ENCODE data around the gene FPR2. TPM values are rescaled to one million over a fixed set of nuclear protein-coding genes. Genes with fewer than 3 reads are reported as not detected.
"Not testable (repeated sequence)": the region's sequence is repeated elsewhere in the genome, so short reads cannot be mapped to it uniquely, and the experiment has no call there.

Gene FPR2
- total and polyA plus RNA-seq, 2 of the 13 experiments (the other 11 are each of a cell fraction or from before 2014, with no cell fraction given), result not detected

DNA sequence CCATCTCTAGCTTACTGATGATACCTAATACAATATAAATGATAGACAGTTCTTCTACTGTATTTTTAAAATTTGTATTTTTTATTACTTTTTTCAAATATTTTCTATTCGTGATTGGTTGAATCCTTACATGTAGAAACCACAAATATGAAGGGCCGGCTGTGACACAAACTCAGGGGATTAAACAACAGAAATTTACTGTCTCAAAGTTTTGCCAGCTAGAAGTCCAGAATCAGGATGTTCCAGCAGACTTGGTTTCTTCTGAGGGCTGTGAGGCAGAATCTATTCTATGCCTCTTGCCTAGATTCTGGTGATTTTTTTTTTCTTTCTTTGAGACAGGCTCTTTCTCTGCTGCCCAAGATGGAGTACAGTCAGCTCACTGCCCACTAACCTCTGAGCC is 23.1 kb upstream of the FPR2 start:
- in situ Hi-C loops (cut with HindIII; ENCODE audit: extremely low pct_ligation_motif_present, low pct_unique_long_range_greater_than_20kb), result no loop called here
- ChIA-PET CTCF (ENCODE audit: low intra/inter-chr PET ratio, low total read pairs) (no interaction called here), POLR2A (no interaction called here)
- no TSS peak for BruUV-seq (replicated peaks)
- no peak overlapping the region for H3K9ac ChIP-seq (ENCODE audit: insufficient read depth, low read depth, low read length)
- H2AFZ ChIP-seq (ENCODE audit: low read length), result no peak overlapping the region
- no peaks in the 10 kb centered on the region for H3K4me1 ChIP-seq (ENCODE audit: insufficient read depth, low read length)
- peaks cover 0 to 4% of the 10 kb centered on the region in 2 experiments; a peak in 2 of 5 replicates for H3K27me3 ChIP-seq (ENCODE audit: control insufficient read depth in 1 of 2, insufficient read depth in 2 of 2, low read length in 2 of 2)
- no peaks in the 10 kb centered on the region for H3K9me3 ChIP-seq (ENCODE audit: low read length)
- ATAC-seq (no peak), FAIRE-seq (no peak), DNase-seq (ENCODE audit: low spot score) (no peak)
- 3% methylated on average over 2 of the region's 2 CpGs for WGBS (ENCODE audit: low lambda C conversion rate)
- intact Hi-C loops (cut with micrococcal nuclease; ENCODE audit: unreplicated experiment), result no loop called here
- H4K20me1 ChIP-seq (ENCODE audit: insufficient read depth, low read length), result no peaks in the 10 kb centered on the region
- no peaks in the 10 kb centered on the region for H3K36me3 ChIP-seq (replicated peaks in 1 of 2; ENCODE audit: control insufficient read depth in 1 of 2, insufficient read depth in 2 of 2, low read length in 2 of 2)
- H3K4me3 ChIP-seq (replicated peaks in 1 of 3; ENCODE audit: insufficient read depth in 1 of 3, low read depth in 2 of 3, low read length in 3 of 3), result no peak overlapping the region
- H3K79me2 ChIP-seq (ENCODE audit: insufficient read depth, low read length), result no peaks in the 10 kb centered on the region
- no peak overlapping the region for H3K27ac ChIP-seq (ENCODE audit: extremely low read length, insufficient read depth, low read length)
- TF ChIP-seq HES4 (CRISPR knock-in tag; IDR thresholded peaks at IDR 0.05; ENCODE audit: borderline replicate concordance) (no peak), TOPORS (CRISPR knock-in tag; IDR thresholded peaks at IDR 0.05) (no peak), ZNF460 (CRISPR knock-in tag; IDR thresholded peaks at IDR 0.05; ENCODE audit: borderline replicate concordance) (no peak), FOXK2 (IDR thresholded peaks at IDR 0.05) (no peak), ZNF292 (CRISPR knock-in tag; IDR thresholded peaks at IDR 0.05; ENCODE audit: borderline replicate concordance, low read depth) (no peak), NPAS2 (CRISPR knock-in tag; IDR thresholded peaks at IDR 0.05; ENCODE audit: borderline replicate concordance) (no peak), ZNF30 (CRISPR knock-in tag; IDR thresholded peaks at IDR 0.05) (no peak)
- TF ChIP-seq, protein P1, sequence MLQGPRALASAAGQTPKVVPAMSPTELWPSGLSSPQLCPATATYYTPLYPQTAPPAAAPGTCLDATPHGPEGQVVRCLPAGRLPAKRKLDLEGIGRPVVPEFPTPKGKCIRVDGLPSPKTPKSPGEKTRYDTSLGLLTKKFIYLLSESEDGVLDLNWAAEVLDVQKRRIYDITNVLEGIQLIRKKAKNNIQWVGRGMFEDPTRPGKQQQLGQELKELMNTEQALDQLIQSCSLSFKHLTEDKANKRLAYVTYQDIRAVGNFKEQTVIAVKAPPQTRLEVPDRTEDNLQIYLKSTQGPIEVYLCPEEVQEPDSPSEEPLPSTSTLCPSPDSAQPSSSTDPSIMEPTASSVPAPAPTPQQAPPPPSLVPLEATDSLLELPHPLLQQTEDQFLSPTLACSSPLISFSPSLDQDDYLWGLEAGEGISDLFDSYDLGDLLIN (CRISPR knock-in tag; IDR thresholded peaks at IDR 0.05; ENCODE audit: borderline replicate concordance), result no peak
- TF ChIP-seq, protein P2, sequence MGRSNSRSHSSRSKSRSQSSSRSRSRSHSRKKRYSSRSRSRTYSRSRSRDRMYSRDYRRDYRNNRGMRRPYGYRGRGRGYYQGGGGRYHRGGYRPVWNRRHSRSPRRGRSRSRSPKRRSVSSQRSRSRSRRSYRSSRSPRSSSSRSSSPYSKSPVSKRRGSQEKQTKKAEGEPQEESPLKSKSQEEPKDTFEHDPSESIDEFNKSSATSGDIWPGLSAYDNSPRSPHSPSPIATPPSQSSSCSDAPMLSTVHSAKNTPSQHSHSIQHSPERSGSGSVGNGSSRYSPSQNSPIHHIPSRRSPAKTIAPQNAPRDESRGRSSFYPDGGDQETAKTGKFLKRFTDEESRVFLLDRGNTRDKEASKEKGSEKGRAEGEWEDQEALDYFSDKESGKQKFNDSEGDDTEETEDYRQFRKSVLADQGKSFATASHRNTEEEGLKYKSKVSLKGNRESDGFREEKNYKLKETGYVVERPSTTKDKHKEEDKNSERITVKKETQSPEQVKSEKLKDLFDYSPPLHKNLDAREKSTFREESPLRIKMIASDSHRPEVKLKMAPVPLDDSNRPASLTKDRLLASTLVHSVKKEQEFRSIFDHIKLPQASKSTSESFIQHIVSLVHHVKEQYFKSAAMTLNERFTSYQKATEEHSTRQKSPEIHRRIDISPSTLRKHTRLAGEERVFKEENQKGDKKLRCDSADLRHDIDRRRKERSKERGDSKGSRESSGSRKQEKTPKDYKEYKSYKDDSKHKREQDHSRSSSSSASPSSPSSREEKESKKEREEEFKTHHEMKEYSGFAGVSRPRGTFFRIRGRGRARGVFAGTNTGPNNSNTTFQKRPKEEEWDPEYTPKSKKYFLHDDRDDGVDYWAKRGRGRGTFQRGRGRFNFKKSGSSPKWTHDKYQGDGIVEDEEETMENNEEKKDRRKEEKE (IDR thresholded peaks at IDR 0.05), result no peak
- H3K4me2 ChIP-seq (ENCODE audit: low read depth, low read length), result no peak overlapping the region

DNA sequence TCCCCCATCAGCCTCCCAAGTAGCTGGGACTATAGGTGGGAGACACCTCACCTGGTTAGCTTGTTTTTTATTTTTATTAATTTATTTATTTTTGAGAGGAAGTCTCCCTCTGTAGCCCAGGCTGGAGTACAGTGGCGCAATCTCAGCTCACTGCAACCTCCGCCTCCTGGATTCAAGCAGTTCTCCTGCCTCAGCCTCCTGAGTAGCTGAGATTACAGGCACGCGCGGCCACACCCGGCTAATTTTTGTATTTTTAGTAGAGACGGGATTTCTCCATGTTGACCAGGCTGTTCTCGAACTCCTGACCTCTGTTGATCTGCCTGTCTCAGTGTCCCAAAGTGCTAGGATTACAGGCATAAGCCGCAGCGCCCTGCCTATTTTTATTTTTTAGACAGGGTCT is 22.5 kb upstream of the FPR2 start:
- H3K4me1 ChIP-seq (ENCODE audit: insufficient read depth, low read length); in situ Hi-C loops (cut with HindIII; ENCODE audit: extremely low pct_ligation_motif_present, low pct_unique_long_range_greater_than_20kb); DNase-seq (ENCODE audit: low spot score); H3K4me2 ChIP-seq (ENCODE audit: low read depth, low read length); H3K36me3 ChIP-seq (replicated peaks in 1 of 2; ENCODE audit: control insufficient read depth in 1 of 2, insufficient read depth in 2 of 2, low read length in 2 of 2); H3K4me3 ChIP-seq (replicated peaks in 1 of 3; ENCODE audit: insufficient read depth in 1 of 3, low read depth in 2 of 3, low read length in 3 of 3); H3K79me2 ChIP-seq (ENCODE audit: insufficient read depth, low read length); H3K27ac ChIP-seq (ENCODE audit: extremely low read length, insufficient read depth, low read length); H3K9ac ChIP-seq (ENCODE audit: insufficient read depth, low read depth, low read length); POLR2A ChIA-PET; CTCF ChIA-PET (ENCODE audit: low intra/inter-chr PET ratio, low total read pairs); FAIRE-seq; ATAC-seq; H3K9me3 ChIP-seq (ENCODE audit: low read length); H3K27me3 ChIP-seq (ENCODE audit: control insufficient read depth in 1 of 2, insufficient read depth in 2 of 2, low read length in 2 of 2); H2AFZ ChIP-seq (ENCODE audit: low read length); intact Hi-C loops (cut with micrococcal nuclease; ENCODE audit: unreplicated experiment); BruUV-seq (replicated peaks); H4K20me1 ChIP-seq (ENCODE audit: insufficient read depth, low read length): not testable (repeated sequence)
- 72% methylated on average over 7 of the region's 10 CpGs for whole genome bisulfite sequencing (ENCODE audit: low lambda C conversion rate)

All from HepG2 (cell line).